Brain pericyte (primary cell): ENCODE data around the gene RGS9BP.
"Not testable (repeated sequence)": the region's sequence is repeated elsewhere in the genome, so short reads cannot be mapped to it uniquely, and the experiment has no call there.

Experiments
- DNase-seq: peaks from one replicate; pipeline ENCODE4 v3.0.0-alpha.2; 2012; ENCODE audit warnings: low read depth, low spot score

Gene RGS9BP

GRCh38 chr19:32694851-32695250, 19.2 kb downstream of the RGS9BP start:
- not testable (repeated sequence) for DNase-seq

- not testable (repeated sequence) for DNase-seq
Observed at GRCh38 chr19:32695506-32695905, 19.9 kb downstream of the RGS9BP start.

GRCh38 chr19:32696771-32697170, 21.1 kb downstream of the RGS9BP start:
- not testable (repeated sequence) for DNase-seq

GRCh38 chr19:32700129-32700528, 24.5 kb downstream of the RGS9BP start:
- DNase-seq: not testable (repeated sequence)

- no peak for DNase-seq
Observed at GRCh38 chr19:32702010-32702409, 26.4 kb downstream of the RGS9BP start.

- not testable (repeated sequence) for DNase-seq
Observed at GRCh38 chr19:32704006-32704405, 28.4 kb downstream of the RGS9BP start.

GRCh38 chr19:32708457-32708856, 32.8 kb downstream of the RGS9BP start:
- DNase-seq: no peak

GRCh38 chr19:32709032-32709431, 33.4 kb downstream of the RGS9BP start:
- DNase-seq: no peak

- DNase-seq: no peak
Observed at GRCh38 chr19:32711747-32712146, 36.1 kb downstream of the RGS9BP start.

- DNase-seq: not testable (repeated sequence)
Observed at GRCh38 chr19:32716203-32716602, 40.6 kb downstream of the RGS9BP start.

- no peak for DNase-seq
Observed at GRCh38 chr19:32717496-32717895, 41.8 kb downstream of the RGS9BP start.

- DNase-seq: no peak
Observed at GRCh38 chr19:32718286-32718685, 42.6 kb downstream of the RGS9BP start.

GRCh38 chr19:32719611-32720059, 44.0 kb downstream of the RGS9BP start, which contains the start of gene TDRD12:
TDRD12 (plus strand) TSS chr19:32719767; CDS start chr19:32720073, 306 bp downstream.
- DNase-seq: no peak

- DNase-seq: no peak
Observed at GRCh38 chr19:32720216-32720935, 44.7 kb downstream of the RGS9BP start.

- DNase-seq: no peak
Observed at GRCh38 chr19:32720936-32721250, 45.2 kb downstream of the RGS9BP start.
